HK-2 (cell line): Measurements from ENCODE around the gene PLEK2.
"Not testable (repeated sequence)": the region's sequence is repeated elsewhere in the genome, so short reads cannot be mapped to it uniquely, and the experiment has no call there.

Experiments
- DNase-seq: peaks from one replicate; pipeline ENCODE4 v3.0.0-alpha.2; 2018; ENCODE audit not compliant: unreplicated experiment

Gene PLEK2, protein sequence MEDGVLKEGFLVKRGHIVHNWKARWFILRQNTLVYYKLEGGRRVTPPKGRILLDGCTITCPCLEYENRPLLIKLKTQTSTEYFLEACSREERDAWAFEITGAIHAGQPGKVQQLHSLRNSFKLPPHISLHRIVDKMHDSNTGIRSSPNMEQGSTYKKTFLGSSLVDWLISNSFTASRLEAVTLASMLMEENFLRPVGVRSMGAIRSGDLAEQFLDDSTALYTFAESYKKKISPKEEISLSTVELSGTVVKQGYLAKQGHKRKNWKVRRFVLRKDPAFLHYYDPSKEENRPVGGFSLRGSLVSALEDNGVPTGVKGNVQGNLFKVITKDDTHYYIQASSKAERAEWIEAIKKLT

DNA sequence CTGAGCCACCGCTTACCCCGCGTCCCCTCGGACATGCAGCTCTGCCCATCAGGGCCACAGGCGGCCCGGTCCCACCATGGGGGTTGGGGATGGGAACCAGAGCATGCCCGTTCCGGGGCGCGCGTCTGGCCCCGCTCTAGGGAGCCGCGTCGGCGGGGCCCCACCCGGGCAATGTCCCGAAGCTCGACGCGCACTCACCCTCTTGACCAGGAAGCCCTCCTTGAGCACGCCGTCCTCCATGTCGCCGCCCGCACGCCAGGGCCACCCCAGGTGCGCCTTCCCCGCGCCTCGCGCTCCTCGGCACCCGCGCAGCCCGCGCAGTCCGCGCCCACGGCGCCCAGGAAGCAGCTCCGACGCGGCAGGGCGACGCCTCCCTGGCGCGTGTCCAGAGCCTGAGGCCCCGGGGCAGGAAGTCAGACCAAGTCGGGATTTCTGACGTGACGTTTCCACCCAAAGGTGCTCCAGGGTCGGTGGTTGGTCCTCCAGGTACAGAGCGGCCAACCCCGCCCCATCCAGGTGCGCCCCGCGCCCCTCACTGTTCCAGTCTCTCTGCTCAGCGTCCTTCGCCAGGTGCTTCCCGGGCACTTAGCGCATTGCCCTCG is at the start of gene PLEK2:
TSS of gene PLEK2 (minus strand) at position 346 of the 602 bp plus-strand sequence. CDS start at position 240, 106 bp downstream.
- peak; percentile 86 for DNase-seq

DNA sequence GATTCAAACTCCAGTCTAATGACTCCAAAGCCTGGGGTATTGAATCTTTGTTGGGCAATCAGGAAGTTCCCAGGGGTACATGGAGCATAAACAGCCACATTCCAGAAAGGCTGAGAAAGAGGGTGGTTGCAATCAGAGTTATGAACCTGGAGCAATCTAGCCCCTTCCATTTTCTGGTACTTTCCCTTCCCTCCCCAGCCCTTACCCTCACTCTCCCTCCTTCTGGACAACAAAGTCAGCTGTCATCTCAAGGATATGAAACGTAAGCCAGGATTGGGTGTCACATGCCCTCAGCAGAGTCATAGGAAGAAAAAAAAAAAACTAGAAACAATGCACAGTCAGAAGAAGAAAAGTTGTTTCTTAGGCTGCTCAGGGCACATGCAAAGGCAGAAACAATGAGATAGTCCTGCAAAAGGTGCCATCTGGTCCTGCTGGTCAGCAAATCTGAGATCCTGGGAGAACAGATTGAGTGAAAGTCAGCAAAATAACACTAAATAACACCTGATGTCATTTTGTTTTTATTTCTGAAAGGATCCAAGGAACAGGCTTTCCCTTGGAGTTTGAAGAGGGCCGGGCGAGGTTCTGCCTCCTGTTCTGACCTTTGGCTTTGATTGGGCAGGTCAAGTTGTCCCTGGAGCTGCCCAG is 49.5 kb upstream of the PLEK2 start:
- DNase-seq = no peak

DNA sequence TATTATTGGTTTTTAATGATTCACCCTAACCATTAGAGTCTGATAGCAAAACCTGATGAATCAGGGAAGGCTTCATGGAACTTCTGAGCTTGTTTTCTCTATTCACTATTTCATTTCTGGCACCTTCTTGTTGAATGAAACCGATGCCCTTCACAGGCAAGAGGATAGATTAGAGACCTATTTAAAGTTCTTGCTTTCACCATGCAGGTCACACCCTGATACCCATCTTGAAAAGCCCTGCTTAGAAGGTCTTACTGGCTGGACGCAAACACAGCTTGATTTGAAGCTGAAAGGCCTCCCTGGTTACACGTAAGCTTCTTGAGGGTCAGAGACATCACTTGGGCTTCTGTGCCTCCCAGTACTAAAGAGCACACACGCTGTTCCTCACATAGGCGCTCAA is 47.4 kb upstream of the PLEK2 start:
- no peak for DNase-seq

DNA sequence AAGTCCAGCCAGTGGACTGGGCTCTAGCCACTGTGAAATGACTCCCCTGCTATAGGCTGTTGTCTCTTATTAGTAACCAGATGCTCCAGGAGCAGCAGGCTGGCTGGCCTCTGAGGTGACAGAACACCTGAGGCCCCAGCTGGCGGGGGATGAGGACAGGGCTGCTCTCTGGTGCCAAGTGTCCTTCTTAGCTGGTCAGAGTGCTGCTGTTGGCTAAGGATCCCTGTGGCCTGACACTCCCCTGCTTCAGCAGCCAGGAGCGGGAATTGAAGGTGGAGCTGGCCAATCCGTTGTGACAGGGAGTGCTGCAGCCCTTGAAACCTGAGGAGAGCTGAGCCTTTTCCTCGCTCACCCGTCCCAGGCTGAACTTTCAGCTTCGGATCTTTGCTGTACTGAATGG is 45.8 kb upstream of the PLEK2 start:
- no peak for DNase-seq

DNA sequence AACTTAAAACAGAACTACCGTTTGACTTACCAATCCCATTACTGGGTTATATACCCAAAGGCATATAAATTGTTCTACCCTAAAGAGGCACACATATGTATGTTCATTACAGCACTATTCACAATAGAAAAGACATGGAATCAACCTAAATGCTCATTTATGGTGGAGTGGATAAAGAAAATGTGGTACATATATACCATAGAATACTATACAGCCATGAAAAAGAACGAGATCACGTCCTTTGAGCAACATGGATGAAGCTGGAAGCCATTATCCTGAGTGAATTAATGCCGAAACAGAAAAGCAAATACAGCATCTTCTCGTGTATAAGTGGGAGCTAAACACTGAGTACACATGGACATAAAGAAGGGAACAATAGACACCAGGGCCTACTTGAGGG is 44.8 kb upstream of the PLEK2 start:
- no peak for DNase-seq

DNA sequence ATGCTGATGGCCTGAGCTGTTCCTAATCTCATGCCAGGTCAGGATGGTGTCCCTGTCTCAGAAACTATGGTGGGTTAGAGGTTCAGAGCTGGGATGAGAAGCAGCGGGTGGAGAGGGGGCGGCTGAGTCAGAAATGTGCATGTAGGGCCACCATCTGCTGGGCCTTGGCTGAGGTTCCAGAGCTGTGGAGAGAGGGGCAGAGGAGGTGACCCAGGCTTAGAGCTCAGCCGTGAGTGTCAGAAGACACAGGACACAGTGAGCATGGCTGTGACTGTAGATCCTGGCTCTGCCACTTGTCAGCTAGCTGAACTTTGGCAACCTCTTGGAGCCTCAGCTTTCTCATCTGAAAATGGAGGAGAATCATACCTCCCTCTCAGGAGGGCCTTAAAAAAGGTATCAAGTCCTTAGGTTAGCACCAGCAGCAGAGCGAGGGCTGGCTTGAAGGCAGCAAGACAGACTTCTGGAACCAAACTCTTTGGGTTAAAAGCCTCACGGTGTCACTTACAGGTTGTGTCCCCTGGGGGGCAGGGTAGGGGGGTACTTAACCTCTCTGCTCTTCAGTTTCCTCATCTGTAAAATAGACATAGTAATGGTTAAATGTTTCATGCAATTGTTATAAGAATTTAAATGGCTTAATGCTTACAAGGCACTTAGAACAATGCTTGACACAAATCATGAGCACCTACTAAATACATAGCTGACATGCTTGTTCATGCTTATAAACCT is 41.8 kb upstream of the PLEK2 start:
- no peak for DNase-seq

DNA sequence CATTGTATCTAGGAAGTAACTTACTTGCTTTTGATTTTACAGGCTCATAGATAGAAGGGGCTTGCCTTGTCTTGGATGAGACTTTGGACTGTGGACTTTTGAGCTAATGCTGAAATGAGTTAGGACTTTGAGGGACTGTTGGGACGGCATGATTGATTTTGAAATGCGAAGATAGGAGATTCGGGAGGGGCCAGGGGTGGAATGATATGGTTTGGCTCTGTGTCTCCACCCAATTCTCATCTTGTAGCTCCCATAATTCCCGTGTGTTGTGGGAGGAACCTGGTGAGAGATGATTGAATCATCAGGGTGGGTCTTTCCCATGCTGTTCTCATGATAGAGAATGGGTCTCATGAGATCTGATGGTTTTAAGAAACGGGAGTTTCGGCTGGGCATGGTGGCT is 39.7 kb upstream of the PLEK2 start:
- DNase-seq = not testable (repeated sequence)

DNA sequence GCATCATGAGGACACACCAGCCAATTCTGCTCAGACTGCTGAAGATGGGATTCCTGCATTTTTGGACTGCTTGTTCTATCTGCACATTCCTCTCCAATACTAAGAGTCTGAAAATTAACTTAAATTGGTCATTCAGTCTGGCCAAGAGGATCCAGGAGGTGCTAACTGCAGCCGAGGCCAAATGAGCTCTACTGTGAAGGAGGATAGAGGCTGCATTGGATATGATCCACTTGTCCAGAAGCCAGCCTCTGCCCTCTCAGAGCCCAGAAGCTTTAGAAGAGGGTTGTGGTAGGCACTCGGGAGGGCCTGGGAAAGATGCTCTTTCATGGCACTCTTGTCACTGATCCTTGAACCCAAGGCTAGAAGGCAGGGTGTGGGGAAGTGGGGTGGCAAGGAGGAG is 37.1 kb upstream of the PLEK2 start:
- no peak for DNase-seq

DNA sequence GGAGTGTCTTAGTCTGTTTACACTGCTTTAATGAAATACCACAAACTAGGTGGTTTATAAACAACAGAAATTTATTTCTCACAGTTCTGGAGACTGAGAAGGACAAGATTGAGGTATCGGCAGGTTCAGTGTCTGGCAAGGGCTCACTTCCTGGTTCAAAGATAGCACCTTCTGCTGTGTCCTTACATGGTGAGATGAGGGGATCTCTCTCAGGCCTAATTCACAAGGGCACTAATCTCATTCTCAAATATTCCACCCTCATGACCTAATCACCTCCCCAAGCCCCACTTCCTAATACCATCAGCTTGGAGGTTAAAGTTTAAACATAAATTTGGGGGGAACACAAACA is 35.0 kb upstream of the PLEK2 start:
- DNase-seq = no peak

DNA sequence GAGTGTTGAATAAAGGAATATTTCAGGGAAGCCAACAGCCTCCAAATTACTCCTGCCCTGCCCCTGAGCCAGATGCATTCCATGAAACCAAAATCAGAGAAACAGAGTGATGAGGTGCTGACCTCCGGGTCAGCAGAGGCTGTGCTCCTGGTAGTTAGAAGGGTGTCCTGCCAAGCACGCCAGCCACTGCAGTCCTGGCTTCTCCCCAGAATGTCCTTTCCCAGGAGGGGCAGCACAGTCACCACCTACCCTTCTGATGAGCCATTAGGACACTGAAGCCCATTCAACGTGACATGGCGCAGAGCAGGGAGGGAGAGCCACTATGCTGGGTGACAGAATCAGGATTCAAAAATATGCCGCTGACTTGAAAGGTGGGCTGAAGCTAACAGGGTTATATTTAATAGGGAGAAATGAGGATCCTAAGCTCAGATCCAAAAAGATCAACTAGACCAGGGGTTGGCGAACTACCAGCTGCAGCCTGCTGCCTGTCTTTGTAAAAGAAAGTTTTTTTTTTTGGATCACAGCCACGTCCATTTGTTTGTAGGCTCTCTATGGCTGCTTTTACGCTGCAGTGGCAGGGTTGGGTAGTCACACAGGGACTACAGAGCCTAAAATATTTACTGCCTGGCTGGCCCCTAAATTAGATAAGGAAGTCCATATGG is 34.5 kb upstream of the PLEK2 start:
- DNase-seq = no peak

DNA sequence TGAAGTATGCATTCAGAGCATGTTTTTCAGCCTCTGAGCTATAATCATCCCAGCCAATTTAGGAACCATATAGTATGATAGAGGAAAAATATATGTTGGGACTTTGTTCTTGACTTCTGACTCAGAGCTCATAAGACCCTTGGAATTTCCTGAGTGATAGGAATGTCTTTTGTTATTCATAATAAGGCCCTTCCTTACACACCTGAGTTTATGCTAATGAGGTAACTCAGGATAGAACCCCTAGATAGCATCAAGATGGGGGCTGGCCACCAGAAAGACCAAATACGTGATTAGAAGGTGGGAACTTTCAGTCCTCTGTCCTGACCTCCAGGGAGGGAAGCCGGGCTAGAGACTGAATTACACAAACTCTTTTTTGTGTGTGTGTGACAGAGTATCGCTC is 32.4 kb upstream of the PLEK2 start:
- no peak for DNase-seq

DNA sequence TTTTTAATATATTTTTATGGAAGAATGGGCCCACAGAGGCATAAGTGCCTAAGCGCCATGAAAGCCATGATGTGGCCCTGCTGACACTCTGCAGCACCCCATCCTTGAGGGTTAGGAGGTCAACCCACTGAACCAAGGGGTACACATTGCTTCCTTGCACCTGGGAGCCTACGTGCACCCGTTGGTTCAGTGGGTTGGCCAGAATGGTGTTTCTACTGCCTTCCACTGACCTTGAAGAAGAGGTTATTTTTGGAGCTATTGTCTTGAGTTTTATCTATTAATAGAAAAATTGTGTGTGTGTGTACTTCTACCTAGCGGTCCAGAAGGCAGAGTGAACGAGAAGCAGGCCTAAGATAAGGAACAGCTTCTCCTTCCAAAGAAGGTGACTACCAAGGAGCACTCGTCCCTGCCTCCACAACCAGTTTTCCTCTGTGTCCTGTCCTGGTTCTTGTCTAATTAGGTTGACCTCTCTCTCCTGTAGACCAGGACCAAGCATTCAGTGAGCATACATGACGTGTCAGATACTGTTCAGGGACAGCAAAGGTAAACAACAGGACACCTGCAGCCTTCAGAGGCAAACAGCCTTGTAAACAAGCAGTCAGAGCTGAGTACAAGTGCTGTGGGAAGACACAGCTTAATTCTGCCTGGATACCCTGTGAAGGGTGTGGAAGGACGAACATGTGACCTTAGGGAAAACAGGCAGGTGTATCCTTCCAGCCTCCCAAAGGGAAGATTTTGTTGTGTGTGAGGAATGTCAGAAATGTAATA is 30.4 kb upstream of the PLEK2 start:
- DNase-seq = no peak

DNA sequence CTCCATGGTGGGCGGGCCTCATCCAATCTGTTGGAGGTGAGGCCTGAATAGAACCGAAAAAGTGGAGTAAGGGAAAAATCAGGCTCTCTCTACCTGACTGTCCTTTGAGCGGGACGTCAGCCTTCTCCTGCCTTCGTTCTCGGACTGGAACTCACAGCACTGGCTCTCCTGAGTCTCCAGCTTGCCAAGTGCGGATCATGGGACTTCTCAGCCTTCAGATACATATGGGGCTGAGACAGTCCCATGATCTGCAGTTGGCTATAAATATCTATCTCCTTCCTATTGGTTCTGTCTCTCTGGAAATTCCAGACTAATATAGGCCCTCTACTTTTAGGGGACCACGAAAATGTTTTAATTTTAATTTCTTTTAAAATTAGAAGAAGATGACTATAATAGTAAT is 29.7 kb upstream of the PLEK2 start:
- no peak for DNase-seq

DNA sequence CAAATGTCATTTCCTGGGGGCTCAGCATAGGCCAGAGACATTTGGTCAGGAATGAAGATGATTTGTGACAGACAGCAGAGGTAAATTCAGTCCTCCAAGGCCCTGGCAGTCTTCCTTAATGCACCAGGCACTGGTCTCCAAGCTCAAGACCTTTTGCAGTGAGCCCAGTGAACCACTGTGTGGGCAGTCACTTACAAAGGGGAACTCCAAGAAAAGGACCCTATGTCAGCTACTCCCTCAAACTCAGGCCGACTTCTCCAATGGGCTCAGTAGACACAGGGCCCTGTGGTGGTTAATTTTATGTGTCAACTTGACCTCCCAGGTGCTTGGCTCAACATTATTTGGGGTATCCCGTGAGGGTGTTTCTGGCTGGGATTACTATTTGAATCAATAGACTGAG is 29.3 kb upstream of the PLEK2 start:
- no peak for DNase-seq

DNA sequence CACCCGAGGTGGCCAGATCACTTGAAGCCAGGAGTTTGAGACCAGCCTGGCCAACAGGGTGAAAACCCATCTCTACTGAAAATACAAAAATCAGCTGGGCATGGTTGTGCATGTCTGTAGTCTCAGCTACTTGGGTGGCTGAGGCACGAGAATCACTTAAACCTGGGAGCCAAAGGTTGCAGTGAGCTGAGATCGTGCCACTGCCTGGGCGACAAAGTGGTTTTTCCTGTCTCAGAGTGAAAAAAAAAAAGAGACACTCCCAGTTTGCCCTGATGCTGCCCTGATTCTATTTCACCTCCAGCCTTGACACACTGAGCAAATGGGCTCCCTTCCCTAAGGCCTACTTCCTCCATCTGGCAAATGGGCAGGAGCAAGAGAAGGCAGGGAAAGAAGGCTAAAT is 28.5 kb upstream of the PLEK2 start:
- DNase-seq = no peak

DNA sequence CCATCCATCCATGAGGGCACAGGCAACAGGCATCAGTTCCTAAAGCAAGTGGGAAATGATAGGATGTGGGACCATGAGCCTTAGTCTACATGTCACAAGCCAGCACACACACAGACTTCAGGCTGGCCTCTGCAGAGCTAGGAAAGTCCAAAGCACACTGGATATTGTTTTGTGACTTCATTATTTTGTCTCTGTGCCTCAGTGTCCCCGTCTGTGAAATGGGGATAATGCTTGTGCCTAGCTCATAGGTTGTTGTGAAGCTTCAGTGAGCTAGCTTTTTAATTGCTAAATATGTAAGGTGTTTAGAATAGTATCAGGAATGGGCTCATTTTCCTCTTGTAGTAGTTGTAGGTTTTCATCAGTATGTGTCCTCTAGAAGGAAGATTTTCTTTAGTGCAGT is 27.0 kb upstream of the PLEK2 start:
- DNase-seq = no peak

DNA sequence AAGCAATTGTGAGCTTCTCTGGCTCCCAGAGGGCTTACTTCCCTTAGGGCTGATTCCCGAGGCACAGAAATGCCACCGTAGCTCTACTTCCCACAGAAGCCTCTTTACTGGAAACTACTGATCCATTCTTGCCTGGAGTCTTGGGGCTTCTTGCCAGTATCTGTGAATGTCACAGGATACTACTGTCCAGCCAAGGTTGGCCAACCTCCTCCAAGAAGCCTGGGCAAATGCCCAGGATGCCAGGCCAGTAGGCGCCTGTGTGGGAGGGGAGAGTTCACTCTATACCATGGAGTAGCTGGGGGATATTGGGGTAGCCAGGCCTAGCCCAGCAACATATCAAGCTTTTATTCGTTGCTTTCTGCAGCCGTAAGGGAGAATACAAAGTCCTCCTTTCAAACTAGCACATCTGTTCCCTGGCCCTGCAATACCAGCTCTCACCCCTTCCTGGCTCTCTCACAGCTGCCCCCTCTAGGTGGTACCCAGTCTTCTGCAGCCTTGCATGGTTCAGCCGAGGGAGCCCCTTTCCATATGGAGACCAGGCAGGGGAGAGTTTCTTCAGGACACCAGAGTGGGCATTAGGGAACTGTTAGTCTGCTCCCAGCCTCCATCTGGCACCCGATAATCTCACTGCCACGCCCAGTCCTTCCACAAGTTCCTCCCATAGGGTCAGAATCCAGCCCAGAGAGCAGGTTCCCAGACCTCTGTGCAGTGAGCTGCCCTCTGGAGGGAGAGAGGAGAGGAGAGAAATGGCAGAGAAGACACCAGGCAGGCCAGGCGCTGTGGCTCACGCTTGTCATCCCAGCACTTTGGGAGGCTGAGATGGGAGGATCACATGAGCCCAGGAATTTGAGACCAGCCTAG is 24.3 kb upstream of the PLEK2 start:
- DNase-seq = no peak

DNA sequence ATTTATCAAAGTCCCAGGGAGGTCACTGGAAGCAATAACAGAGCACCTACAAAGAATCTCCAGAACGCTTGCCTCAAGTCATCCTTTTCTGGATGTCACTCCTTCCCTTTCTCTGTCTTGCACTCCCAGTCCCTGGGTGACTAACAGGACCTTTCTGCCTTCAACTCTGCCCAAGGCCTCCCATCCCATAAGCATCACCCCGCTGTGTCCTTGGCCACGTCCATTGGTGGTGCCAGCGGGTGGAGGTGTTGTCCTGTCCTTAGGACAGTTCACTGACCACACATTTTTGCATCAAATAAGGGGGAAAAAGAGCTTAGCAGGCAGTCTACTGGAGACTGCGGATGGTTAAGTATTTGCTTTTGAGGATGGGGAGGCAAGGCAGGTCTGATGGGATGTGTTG is 23.6 kb upstream of the PLEK2 start:
- no peak for DNase-seq

DNA sequence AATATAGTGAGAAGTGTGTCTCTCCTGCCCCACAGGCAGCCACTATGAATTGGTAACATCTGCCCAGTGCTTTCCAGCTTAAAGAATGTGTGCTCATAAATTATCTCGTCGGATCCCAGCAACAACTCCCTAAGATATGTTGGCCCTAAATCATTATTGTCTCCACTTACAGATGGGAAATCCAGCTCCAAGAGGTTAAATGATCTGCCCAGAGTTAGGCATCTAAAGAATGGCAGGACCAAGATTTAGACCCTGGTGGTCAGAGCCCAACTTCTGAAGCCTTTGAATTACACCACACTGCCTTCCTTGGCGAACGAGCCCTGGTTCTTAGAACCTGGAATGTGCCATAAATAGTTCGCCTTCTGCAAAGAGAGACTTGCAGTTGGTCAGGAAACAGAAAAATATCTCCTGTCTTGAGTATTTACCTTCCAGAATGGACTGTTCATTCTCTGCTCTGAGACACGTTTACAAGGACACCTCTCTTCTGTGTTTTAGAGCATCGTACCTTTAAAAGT is 20.1 kb upstream of the PLEK2 start:
- no peak for DNase-seq

DNA sequence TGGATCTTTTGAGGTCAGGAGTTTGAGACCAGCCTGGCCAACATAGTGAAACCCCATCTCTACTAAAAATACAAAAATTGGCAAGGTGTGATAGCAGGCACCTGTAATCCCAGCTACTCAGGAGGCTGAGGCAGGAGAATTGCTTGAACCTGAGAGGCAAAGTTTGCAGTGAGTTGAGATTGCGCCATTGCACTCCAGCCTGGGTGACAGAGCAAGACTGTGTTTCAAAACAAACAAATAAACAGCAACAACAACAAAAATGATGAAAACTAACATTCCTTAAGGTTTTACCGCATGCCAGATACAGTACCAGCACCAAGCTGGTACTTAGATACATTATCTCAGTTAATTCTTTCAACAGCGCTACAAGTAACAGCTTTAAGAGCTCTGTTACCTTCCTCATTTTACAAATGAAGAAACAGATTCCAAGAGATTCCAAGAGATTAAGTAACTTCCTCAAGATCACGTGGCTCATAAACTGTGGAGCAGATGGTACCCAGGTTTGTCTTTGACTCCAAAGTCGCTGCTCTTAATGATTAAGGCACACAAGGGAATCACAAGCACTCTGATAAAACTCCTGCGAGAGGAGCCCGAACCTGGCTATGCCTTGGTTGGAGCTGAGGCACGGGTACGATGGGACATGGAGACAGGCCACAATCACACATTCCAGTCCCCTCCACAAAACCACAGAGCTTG is 17.7 kb upstream of the PLEK2 start:
- DNase-seq = no peak
